ENCODE results near the gene RYK. TPM values are rescaled to one million over a fixed set of nuclear protein-coding genes. Genes with fewer than 3 reads are reported as not detected.

Gene RYK
- total RNA-seq, 1 experiment from 2014 or later = 93.7 TPM

- no TSS peak for BruUV-seq (replicated peaks)
- Histone ChIP-seq H3K36me3 (ENCODE audit: low read depth) (no peaks in the 10 kb centered on the region), H4K20me1 (ENCODE audit: insufficient read depth) (no peaks in the 10 kb centered on the region), H3K27me3 (ENCODE audit: insufficient read depth, low read depth) (no peaks in the 10 kb centered on the region), H3K9me2 (ENCODE audit: insufficient read depth) (no peaks in the 10 kb centered on the region), H3K4me2 (no peak overlapping the region), H3K79me2 (ENCODE audit: low read depth) (no peaks in the 10 kb centered on the region), H3K4me3 (no peak overlapping the region), H3K9me3 (ENCODE audit: insufficient read depth, low read depth) (no peaks in the 10 kb centered on the region), H3F3A (ENCODE audit: insufficient read depth, low read depth) (peaks cover 17% of the 10 kb centered on the region), H3K27ac (no peak overlapping the region), H3K4me1 (replicated peaks; ENCODE audit: insufficient read depth) (peaks cover 18% of the 10 kb centered on the region), H2AFZ (no peak overlapping the region)
- DNase-seq = no peak
- POLR2A ChIA-PET (ENCODE audit: unreplicated experiment) = no interaction called here
- TF ChIP-seq CTCF (conservative IDR thresholded peaks at IDR 0.05) (no peak), EZH2 (IDR thresholded peaks at IDR 0.05; ENCODE audit: low read depth) (no peak)
- CTCF ChIA-PET = interaction anchor here (0.6 kb wide), 1 partner anchor 10 kb away, joined by 10 read pairs; no protein-coding TSS in a partner anchor
- intact Hi-C loops (cut with micrococcal nuclease; ENCODE audit: unreplicated experiment) = no loop called here
These were observed 8.2 kb upstream of the RYK start for GRCh38 chr3:134258761-134259347.

GRCh38 chr3:134255404-134255803 lies 4.7 kb upstream of the RYK start:
- intact Hi-C loops (cut with micrococcal nuclease; ENCODE audit: unreplicated experiment) = no loop called here
- Histone ChIP-seq H3K79me2 (ENCODE audit: low read depth) (peaks cover 4% of the 10 kb centered on the region), H3K4me1 (replicated peaks; ENCODE audit: insufficient read depth) (peaks cover 8% of the 10 kb centered on the region), H3K4me3 (no peak overlapping the region), H3K4me2 (no peak overlapping the region), H3F3A (ENCODE audit: insufficient read depth, low read depth) (peaks cover 5% of the 10 kb centered on the region), H3K9me2 (ENCODE audit: insufficient read depth) (no peaks in the 10 kb centered on the region), H3K27ac (no peak overlapping the region), H4K20me1 (ENCODE audit: insufficient read depth) (no peaks in the 10 kb centered on the region), H3K36me3 (ENCODE audit: low read depth) (no peaks in the 10 kb centered on the region), H3K27me3 (ENCODE audit: insufficient read depth, low read depth) (no peaks in the 10 kb centered on the region), H3K9me3 (ENCODE audit: insufficient read depth, low read depth) (no peaks in the 10 kb centered on the region), H2AFZ (no peak overlapping the region)
- ChIA-PET POLR2A (ENCODE audit: unreplicated experiment) (no interaction called here), CTCF (no interaction called here)
- TF ChIP-seq CTCF (conservative IDR thresholded peaks at IDR 0.05) = no peak
- no peak for TF ChIP-seq EZH2 (IDR thresholded peaks at IDR 0.05; ENCODE audit: low read depth)
- DNase-seq = no peak
- no TSS peak for BruUV-seq (replicated peaks)

GRCh38 chr3:134253475-134254226 lies 3.0 kb upstream of the RYK start:
- H3K9me2 ChIP-seq (ENCODE audit: insufficient read depth) = no peaks in the 10 kb centered on the region
- no peak overlapping the region for H3K4me3 ChIP-seq
- peaks cover 14% of the 10 kb centered on the region for H3F3A ChIP-seq (ENCODE audit: insufficient read depth, low read depth)
- peaks cover 13% of the 10 kb centered on the region for H4K20me1 ChIP-seq (ENCODE audit: insufficient read depth)
- DNase-seq = no peak
- TF ChIP-seq EZH2 (IDR thresholded peaks at IDR 0.05; ENCODE audit: low read depth) (no peak), CTCF (conservative IDR thresholded peaks at IDR 0.05) (no peak)
- no peaks in the 10 kb centered on the region for H3K36me3 ChIP-seq (ENCODE audit: low read depth)
- peaks cover 15% of the 10 kb centered on the region for H3K4me1 ChIP-seq (replicated peaks; ENCODE audit: insufficient read depth)
- no peak overlapping the region for H3K4me2 ChIP-seq
- H3K9me3 ChIP-seq (ENCODE audit: insufficient read depth, low read depth) = no peaks in the 10 kb centered on the region
- BruUV-seq (replicated peaks) = no TSS peak
- peaks cover 21% of the 10 kb centered on the region for H3K79me2 ChIP-seq (ENCODE audit: low read depth)
- no peak overlapping the region for H2AFZ ChIP-seq
- H3K27ac ChIP-seq = no peak overlapping the region
- H3K27me3 ChIP-seq (ENCODE audit: insufficient read depth, low read depth) = no peaks in the 10 kb centered on the region
- CTCF ChIA-PET = no interaction called here
- intact Hi-C loops (cut with micrococcal nuclease; ENCODE audit: unreplicated experiment) = no loop called here
- POLR2A ChIA-PET (ENCODE audit: unreplicated experiment) = no interaction called here
